ENCODE data around the gene DSG4.

The DSG4 gene

GRCh38 chr18:31401156-31402025 is 24.8 kb downstream of the DSG4 start:
- no peak for DNase-seq
- intact Hi-C loops (cut with DNase I): no loop called here

GRCh38 chr18:31402026-31402373 is 25.4 kb downstream of the DSG4 start:
- intact Hi-C loops (cut with DNase I): no loop called here
- no peak for DNase-seq

- no peak for DNase-seq
- intact Hi-C loops (cut with DNase I): no loop called here
Measured at GRCh38 chr18:31403409-31403808, 26.8 kb downstream of the DSG4 start.

- no peak for DNase-seq
- intact Hi-C loops (cut with DNase I): no loop called here
Measured at GRCh38 chr18:31407649-31408048, 31.1 kb downstream of the DSG4 start.

GRCh38 chr18:31409276-31409675 is 32.7 kb downstream of the DSG4 start:
- DNase-seq: no peak
- intact Hi-C loops (cut with DNase I): no loop called here

GRCh38 chr18:31410716-31411483 is 34.3 kb downstream of the DSG4 start:
- intact Hi-C loops (cut with DNase I): no loop called here

GRCh38 chr18:31413137-31413536 is 36.6 kb downstream of the DSG4 start:
- intact Hi-C loops (cut with DNase I): no loop called here

More at GRCh38 chr18:31410716-31411483, 34.3 kb downstream of the DSG4 start:
- DNase-seq: no peak

GRCh38 chr18:31417850-31418249 is 41.3 kb downstream of the DSG4 start:
- intact Hi-C loops (cut with DNase I): no loop called here
- DNase-seq: no peak

More at GRCh38 chr18:31413137-31413536, 36.6 kb downstream of the DSG4 start:
- DNase-seq: no peak

GRCh38 chr18:31419457-31419932 is 42.9 kb downstream of the DSG4 start:
- no peak for DNase-seq
- intact Hi-C loops (cut with DNase I): no loop called here

GRCh38 chr18:31420032-31420431 is 43.5 kb downstream of the DSG4 start:
- intact Hi-C loops (cut with DNase I): no loop called here
- DNase-seq: no peak

GRCh38 chr18:31420524-31420923 is 43.9 kb downstream of the DSG4 start:
- intact Hi-C loops (cut with DNase I): no loop called here
- no peak for DNase-seq

GRCh38 chr18:31424383-31424988 is 47.9 kb downstream of the DSG4 start:
- intact Hi-C loops (cut with DNase I): no loop called here
- DNase-seq: peak in 2 of 42 donors; percentile 10 to 19

- intact Hi-C loops (cut with DNase I): no loop called here
- no peak for DNase-seq
Measured at GRCh38 chr18:31426021-31426420, 49.4 kb downstream of the DSG4 start.

- no peak for DNase-seq
- intact Hi-C loops (cut with DNase I): no loop called here
Measured at GRCh38 chr18:31426871-31427406, 50.4 kb downstream of the DSG4 start.

- intact Hi-C loops (cut with DNase I): no loop called here
- no peak for DNase-seq
Measured at GRCh38 chr18:31428211-31428610, 51.6 kb downstream of the DSG4 start.

- intact Hi-C loops (cut with DNase I): no loop called here
- DNase-seq: no peak
Measured at GRCh38 chr18:31429623-31430022, 53.0 kb downstream of the DSG4 start.

- no peak for DNase-seq
- intact Hi-C loops (cut with DNase I): no loop called here
Measured at GRCh38 chr18:31430072-31430471, 53.5 kb downstream of the DSG4 start.

GRCh38 chr18:31430554-31430953 is 54.0 kb downstream of the DSG4 start:
- intact Hi-C loops (cut with DNase I): no loop called here
- no peak for DNase-seq

- intact Hi-C loops (cut with DNase I): no loop called here
- no peak for DNase-seq
Measured at GRCh38 chr18:31432316-31432715, 55.7 kb downstream of the DSG4 start.

- intact Hi-C loops (cut with DNase I): no loop called here
Measured at GRCh38 chr18:31436825-31437224, 60.2 kb downstream of the DSG4 start.

More at GRCh38 chr18:31436825-31437224, 60.2 kb downstream of the DSG4 start:
- DNase-seq: no peak
